ENCODE measurements around the gene ORAI3.

DNA sequence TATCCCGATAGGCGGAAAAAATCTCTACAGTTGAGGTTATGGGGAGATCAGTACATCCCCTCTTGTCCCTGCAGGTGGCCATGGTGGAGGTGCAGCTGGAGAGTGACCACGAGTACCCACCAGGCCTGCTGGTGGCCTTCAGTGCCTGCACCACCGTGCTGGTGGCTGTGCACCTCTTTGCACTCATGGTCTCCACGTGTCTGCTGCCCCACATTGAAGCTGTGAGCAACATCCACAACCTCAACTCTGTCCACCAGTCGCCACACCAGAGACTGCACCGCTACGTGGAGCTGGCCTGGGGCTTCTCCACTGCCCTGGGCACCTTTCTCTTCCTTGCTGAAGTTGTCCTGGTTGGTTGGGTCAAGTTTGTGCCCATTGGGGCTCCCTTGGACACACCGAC lies 4.2 kb downstream of the ORAI3 start:
- TF ChIP-seq, protein P1, sequence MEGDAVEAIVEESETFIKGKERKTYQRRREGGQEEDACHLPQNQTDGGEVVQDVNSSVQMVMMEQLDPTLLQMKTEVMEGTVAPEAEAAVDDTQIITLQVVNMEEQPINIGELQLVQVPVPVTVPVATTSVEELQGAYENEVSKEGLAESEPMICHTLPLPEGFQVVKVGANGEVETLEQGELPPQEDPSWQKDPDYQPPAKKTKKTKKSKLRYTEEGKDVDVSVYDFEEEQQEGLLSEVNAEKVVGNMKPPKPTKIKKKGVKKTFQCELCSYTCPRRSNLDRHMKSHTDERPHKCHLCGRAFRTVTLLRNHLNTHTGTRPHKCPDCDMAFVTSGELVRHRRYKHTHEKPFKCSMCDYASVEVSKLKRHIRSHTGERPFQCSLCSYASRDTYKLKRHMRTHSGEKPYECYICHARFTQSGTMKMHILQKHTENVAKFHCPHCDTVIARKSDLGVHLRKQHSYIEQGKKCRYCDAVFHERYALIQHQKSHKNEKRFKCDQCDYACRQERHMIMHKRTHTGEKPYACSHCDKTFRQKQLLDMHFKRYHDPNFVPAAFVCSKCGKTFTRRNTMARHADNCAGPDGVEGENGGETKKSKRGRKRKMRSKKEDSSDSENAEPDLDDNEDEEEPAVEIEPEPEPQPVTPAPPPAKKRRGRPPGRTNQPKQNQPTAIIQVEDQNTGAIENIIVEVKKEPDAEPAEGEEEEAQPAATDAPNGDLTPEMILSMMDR (IDR thresholded peaks at IDR 0.05) = no peak
- no peak for TF ChIP-seq POLR2A (IDR thresholded peaks at IDR 0.05; ENCODE audit: low read length)
- TF ChIP-seq, protein P2, sequence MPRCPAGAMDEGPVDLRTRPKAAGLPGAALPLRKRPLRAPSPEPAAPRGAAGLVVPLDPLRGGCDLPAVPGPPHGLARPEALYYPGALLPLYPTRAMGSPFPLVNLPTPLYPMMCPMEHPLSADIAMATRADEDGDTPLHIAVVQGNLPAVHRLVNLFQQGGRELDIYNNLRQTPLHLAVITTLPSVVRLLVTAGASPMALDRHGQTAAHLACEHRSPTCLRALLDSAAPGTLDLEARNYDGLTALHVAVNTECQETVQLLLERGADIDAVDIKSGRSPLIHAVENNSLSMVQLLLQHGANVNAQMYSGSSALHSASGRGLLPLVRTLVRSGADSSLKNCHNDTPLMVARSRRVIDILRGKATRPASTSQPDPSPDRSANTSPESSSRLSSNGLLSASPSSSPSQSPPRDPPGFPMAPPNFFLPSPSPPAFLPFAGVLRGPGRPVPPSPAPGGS (IDR thresholded peaks at IDR 0.05) = no peak
- TF ChIP-seq, protein P3, sequence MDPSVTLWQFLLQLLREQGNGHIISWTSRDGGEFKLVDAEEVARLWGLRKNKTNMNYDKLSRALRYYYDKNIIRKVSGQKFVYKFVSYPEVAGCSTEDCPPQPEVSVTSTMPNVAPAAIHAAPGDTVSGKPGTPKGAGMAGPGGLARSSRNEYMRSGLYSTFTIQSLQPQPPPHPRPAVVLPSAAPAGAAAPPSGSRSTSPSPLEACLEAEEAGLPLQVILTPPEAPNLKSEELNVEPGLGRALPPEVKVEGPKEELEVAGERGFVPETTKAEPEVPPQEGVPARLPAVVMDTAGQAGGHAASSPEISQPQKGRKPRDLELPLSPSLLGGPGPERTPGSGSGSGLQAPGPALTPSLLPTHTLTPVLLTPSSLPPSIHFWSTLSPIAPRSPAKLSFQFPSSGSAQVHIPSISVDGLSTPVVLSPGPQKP (IDR thresholded peaks at IDR 0.05; ENCODE audit: low read depth, low read length) = no peak
- no peak for TF ChIP-seq SMC3 (IDR thresholded peaks at IDR 0.05)
- no peak for TF ChIP-seq NPAS2 (CRISPR knock-in tag; IDR thresholded peaks at IDR 0.05; ENCODE audit: borderline replicate concordance)
- TF ChIP-seq, protein P4, sequence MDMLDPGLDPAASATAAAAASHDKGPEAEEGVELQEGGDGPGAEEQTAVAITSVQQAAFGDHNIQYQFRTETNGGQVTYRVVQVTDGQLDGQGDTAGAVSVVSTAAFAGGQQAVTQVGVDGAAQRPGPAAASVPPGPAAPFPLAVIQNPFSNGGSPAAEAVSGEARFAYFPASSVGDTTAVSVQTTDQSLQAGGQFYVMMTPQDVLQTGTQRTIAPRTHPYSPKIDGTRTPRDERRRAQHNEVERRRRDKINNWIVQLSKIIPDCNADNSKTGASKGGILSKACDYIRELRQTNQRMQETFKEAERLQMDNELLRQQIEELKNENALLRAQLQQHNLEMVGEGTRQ (IDR thresholded peaks at IDR 0.05) = no peak
- TF ChIP-seq HDAC2 (IDR thresholded peaks at IDR 0.05) = no peak
- no peak for TF ChIP-seq MYC (IDR thresholded peaks at IDR 0.05; ENCODE audit: borderline replicate concordance, low read length)
